Measurements from ENCODE around the gene SORBS2.

DNA sequence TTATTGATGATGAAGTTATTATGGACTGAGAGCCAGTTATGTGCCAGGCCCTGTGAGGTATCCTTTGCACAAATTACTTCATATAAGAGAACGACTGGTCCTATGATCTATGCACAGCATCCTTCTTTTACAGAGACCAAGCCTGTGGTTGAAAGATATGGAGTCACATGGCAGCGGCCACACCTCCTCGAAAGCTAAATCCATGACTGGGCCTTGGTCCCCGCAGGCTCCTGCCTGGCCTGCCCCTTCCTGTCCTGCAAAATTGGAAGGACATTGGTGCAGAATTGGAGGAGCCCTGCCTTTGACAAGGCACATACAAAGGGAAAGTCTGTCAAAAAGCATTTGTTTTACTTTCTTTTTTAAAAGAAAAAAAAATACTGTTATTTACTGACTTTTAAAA is 18.3 kb downstream of the SORBS2 start:
- TF ChIP-seq, protein P1, sequence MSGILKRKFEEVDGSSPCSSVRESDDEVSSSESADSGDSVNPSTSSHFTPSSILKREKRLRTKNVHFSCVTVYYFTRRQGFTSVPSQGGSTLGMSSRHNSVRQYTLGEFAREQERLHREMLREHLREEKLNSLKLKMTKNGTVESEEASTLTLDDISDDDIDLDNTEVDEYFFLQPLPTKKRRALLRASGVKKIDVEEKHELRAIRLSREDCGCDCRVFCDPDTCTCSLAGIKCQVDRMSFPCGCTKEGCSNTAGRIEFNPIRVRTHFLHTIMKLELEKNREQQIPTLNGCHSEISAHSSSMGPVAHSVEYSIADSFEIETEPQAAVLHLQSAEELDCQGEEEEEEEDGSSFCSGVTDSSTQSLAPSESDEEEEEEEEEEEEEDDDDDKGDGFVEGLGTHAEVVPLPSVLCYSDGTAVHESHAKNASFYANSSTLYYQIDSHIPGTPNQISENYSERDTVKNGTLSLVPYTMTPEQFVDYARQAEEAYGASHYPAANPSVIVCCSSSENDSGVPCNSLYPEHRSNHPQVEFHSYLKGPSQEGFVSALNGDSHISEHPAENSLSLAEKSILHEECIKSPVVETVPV (CRISPR knock-in tag; IDR thresholded peaks at IDR 0.05): no peak
- TF ChIP-seq RARB (CRISPR knock-in tag; IDR thresholded peaks at IDR 0.05) (no peak), PPARA (CRISPR knock-in tag; IDR thresholded peaks at IDR 0.05; ENCODE audit: borderline replicate concordance) (no peak), ZFP30 (CRISPR knock-in tag; IDR thresholded peaks at IDR 0.05) (no peak), BACH2 (CRISPR knock-in tag; IDR thresholded peaks at IDR 0.05; ENCODE audit: borderline replicate concordance) (no peak), OSR1 (CRISPR knock-in tag; IDR thresholded peaks at IDR 0.05) (no peak)
- TF ChIP-seq, protein P2, sequence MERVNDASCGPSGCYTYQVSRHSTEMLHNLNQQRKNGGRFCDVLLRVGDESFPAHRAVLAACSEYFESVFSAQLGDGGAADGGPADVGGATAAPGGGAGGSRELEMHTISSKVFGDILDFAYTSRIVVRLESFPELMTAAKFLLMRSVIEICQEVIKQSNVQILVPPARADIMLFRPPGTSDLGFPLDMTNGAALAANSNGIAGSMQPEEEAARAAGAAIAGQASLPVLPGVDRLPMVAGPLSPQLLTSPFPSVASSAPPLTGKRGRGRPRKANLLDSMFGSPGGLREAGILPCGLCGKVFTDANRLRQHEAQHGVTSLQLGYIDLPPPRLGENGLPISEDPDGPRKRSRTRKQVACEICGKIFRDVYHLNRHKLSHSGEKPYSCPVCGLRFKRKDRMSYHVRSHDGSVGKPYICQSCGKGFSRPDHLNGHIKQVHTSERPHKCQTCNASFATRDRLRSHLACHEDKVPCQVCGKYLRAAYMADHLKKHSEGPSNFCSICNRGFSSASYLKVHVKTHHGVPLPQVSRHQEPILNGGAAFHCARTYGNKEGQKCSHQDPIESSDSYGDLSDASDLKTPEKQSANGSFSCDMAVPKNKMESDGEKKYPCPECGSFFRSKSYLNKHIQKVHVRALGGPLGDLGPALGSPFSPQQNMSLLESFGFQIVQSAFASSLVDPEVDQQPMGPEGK (CRISPR knock-in tag; IDR thresholded peaks at IDR 0.05; ENCODE audit: borderline replicate concordance): no peak
- TF ChIP-seq, protein P3, sequence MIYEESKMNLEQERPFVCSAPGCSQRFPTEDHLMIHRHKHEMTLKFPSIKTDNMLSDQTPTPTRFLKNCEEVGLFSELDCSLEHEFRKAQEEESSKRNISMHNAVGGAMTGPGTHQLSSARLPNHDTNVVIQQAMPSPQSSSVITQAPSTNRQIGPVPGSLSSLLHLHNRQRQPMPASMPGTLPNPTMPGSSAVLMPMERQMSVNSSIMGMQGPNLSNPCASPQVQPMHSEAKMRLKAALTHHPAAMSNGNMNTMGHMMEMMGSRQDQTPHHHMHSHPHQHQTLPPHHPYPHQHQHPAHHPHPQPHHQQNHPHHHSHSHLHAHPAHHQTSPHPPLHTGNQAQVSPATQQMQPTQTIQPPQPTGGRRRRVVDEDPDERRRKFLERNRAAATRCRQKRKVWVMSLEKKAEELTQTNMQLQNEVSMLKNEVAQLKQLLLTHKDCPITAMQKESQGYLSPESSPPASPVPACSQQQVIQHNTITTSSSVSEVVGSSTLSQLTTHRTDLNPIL (CRISPR knock-in tag; IDR thresholded peaks at IDR 0.05; ENCODE audit: low read depth): no peak

Measured in SK-N-SH treated with all-trans-retinoic acid at 6 μM for 48 hours (cell line).